Measurements from ENCODE around the gene POLR2L.

The POLR2L gene

GRCh38 chr11:842370-843002 is at the start of gene POLR2L, which contains the start of gene TSPAN4:
TSS of gene POLR2L (minus strand) at chr11:842529. CDS start at chr11:842508, 21 bp downstream.
TSS of gene TSPAN4 (plus strand) at chr11:842852. CDS start at chr11:850305, 7,453 bp downstream.
- peak; percentile 71 to 73 for DNase-seq (ENCODE audit: low read depth in 2 of 2)

- no peak for DNase-seq (ENCODE audit: low read depth in 2 of 2)
These were observed 48.6 kb upstream of the POLR2L start for GRCh38 chr11:890794-891540.

DNA sequence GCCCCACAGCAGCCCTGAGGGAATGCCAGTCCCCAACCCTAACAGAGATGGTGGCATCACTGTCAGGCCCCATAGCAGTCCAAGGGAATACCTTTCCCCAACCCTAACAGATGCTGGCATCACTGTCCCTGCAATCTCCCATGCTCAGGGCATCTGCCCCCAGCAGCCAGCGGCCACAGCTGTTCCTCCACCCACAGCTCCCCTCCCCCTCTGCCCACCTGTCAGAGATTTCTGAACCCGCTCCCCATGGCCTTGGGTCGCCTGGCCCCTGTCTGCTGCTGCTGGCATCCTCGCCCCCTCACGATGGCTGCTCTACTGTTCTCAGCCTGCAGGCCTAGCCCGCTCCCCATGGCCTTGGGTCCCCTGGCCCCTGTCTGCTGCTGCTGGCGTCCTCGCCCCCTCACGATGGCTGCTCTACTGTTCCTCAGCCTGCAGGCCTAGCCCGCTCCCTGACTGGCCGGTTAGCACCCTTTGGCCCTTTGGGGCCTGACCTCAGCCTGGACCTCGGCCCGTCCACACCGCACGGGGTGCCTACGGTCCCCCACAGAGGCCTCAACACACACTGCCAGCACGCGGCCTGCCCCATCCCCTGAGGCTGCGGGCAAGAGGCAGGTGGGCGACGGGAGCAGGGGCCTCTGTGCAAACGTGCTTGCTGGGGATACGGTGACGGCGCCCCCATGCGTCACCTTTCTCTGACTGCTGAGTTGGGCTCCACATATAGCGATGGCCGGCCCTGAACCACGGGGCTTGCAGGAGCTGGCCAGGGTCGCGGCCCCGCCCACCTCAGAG is 47.6 kb upstream of the POLR2L start:
- DNase-seq (ENCODE audit: low read depth in 2 of 2): no peak

GRCh38 chr11:889257-889656 is 46.9 kb upstream of the POLR2L start:
- no peak for DNase-seq (ENCODE audit: low read depth in 2 of 2)

DNA sequence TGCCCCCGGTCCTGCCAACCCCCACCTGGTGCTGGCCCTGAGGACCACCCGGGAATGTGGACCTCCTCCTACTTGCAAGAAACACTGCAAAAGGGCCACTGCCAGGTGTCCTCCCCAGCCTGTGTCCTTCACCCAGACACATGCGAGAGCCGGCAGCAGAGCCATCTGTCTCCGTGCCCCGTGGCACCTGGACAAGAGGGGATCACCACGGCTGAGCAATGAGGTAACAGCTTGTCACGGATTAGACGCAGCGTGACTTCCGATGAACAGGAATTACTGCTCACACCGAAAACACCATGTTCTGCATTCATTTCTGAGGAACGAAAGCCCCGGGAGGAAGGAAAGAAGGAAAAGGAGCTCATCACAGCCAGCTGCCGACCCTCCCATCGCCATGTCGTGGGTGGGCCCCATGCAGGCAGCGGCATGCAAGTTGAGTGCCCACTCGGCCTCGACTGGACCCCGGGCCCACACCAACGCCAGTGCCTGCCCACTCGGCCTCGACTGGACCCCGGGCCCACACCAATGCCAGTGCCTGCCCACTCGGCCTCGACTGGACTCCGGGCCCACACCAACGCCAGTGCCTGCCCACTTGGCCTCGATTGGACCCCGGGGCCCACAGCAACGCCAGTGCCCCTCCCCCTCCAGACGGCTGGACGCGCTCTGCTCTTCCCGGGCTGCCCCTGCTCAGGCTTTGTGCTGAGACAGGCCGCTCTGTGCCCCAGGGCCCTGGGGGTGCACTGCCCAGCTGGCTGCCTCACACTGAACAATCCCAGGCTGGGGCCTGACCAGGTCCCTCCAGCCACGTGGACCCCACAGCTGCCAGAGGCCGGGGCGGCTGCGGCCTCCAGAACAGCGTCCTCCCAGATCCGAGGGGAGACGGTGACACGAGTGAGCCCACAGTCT is 46.2 kb upstream of the POLR2L start:
- DNase-seq (ENCODE audit: low read depth in 2 of 2): no peak

- no peak for DNase-seq (ENCODE audit: low read depth in 2 of 2)
These were observed 45.3 kb upstream of the POLR2L start for GRCh38 chr11:887589-887988.

GRCh38 chr11:886568-886967 is 44.2 kb upstream of the POLR2L start:
- no peak for DNase-seq (ENCODE audit: low read depth in 2 of 2)

DNA sequence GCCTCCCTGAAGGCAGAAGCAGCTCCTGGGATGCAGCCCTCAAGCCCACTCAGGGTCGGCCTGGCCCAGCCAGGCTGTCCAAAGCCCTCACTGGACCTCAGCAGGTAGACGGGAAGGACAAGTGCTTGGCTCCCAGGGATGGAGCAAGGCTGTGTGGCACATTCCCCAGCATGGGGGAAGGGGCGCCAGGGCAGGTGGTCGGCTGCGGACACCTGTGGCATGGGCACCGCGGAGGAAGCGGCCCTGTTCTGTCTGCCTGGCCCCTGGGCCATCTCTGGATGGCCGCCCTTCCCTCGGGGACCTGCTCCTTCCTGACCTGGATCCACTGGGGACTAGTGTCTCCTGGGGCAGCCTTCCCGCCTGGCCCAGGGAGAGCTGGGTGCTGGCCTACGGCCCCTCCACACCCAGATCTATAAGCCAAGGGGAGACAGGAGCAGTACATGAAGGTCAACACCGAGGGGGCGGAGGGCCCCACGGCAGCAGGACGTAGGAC is 42.3 kb upstream of the POLR2L start:
- DNase-seq (ENCODE audit: low read depth in 2 of 2): no peak

DNA sequence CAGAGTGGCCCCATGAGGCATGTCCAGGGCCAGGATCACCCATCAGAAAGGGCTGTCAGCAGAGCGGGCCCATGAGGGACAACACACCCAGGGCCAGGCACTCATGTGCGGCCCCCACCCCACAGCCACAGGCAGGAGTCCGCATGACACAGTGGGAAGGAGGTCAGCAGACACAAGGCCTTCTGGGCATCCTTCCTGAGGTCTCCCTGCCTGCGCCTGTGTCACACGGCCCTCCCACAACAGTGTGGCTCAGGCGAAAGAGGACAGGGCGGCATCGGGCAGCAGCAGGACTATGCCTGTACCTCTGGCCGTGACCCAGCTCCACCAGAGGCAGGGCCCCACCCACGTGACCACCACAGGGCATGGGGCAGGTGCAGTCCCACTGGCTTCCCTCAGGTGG is 41.2 kb upstream of the POLR2L start:
- DNase-seq (ENCODE audit: low read depth in 2 of 2): no peak

- no peak for DNase-seq (ENCODE audit: low read depth in 2 of 2)
These were observed 40.3 kb upstream of the POLR2L start for GRCh38 chr11:882596-882995.

DNA sequence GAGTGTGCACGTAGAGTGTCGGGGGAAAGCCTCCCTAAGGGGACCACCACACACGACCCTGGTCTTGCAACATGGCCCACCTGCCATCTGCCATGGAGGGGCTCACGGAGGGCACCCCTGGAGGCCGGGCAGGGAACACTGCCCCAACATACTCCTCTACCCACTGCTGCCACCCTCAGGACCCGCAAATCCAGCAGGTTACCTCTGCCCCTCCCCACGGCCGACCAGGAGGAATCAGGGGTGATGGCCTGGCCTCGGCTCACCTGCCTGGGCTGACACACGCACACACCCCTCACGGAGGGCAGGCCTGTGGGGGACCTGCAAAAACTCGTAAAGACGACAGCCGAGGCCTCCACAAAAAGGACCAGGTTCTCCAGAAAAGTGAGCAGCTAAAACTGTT is 38.1 kb upstream of the POLR2L start:
- DNase-seq (ENCODE audit: low read depth in 2 of 2): no peak

- no peak for DNase-seq (ENCODE audit: low read depth in 2 of 2)
These were observed 35.2 kb upstream of the POLR2L start for GRCh38 chr11:877565-877964.

DNA sequence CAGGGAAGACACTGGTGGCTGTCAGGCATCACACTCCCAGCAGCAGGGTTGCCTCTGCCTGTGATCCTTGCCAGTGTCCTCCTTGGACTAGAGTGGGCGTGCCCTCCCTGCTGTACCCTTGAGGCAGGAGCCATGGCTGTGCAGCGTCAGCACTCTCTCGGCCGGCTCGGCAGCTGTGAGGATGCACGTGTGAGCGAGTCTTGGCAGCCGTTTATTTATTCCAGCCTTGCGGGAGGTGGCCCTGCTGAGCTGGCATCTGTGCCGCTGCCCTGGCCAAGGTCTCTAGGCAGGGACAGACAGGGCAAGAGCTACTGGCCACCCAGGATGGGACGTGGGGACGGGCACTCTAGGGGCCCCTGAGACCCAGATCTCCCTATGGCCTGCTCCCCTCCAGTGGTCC is 34.2 kb upstream of the POLR2L start:
- DNase-seq (ENCODE audit: low read depth in 2 of 2): no peak

- DNase-seq (ENCODE audit: low read depth in 2 of 2): no peak
These were observed 33.5 kb upstream of the POLR2L start for GRCh38 chr11:875769-876301.

- no peak for DNase-seq (ENCODE audit: low read depth in 2 of 2)
These were observed 32.9 kb upstream of the POLR2L start for GRCh38 chr11:875203-875602.

DNA sequence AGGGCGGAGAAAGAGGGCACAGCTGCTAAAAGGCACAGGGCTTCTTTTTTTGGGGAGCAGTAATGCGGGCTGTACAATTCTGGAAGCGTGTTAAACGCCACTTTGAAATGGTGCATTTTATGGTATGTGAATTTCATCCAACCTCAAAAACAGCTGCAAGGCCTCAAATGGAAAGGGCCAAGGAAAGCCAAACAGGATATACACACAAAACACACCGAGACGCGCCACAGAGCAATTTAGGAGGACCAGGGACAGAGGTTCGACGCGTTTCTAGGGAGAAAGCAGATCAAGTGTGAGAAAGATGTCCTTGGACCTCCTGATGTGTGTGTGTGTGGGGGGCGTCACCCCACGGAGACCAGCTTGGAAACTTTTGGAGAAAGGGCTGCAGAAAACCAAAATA is 31.4 kb upstream of the POLR2L start:
- no peak for DNase-seq (ENCODE audit: low read depth in 2 of 2)

DNA sequence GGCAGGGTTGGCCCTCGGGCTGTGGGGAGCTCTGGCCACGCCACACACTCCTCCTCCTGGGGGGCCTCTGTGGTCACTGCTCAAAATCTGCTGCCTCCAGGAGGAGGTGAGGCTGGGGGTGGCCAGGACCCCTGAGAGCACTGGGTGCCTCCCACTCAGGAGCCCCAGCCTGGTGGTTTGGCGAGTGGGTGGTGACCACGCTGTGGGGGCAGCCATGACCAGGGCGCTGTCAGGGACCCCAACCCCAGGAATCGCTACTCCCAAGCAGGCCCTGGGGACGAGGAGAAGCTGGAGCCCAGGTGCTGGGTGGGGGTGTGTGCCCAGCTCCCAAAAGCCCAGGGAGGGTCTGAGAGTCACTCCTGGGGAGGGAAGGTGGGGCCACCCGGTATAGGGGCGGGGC is 30.5 kb upstream of the POLR2L start:
- no peak for DNase-seq (ENCODE audit: low read depth in 2 of 2)

DNA sequence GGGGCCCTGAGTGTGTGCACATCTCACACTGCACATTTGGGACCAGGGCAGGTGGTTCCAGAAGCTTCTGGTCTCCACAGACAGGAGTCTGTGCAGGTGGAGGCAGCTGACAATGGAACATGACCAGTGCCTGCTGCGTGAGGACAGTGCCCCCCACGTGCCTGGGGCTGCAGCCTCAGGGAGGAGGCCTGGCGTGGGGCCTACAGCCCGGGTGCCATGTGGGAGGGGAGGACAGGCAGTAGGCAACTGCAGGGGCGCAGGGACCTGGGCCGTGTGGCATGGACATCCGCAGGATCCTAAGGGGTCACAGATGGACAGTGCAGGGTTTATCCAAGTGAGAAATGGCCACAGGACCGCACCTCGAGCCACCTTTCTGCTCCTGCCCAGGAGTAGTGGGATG is 29.1 kb upstream of the POLR2L start:
- no peak for DNase-seq (ENCODE audit: low read depth in 2 of 2)

- no peak for DNase-seq (ENCODE audit: low read depth in 2 of 2)
These were observed 28.1 kb upstream of the POLR2L start for GRCh38 chr11:870418-870817.

GRCh38 chr11:870127-870413 is 27.7 kb upstream of the POLR2L start:
- DNase-seq (ENCODE audit: low read depth in 2 of 2): no peak

- DNase-seq (ENCODE audit: low read depth in 2 of 2): no peak
These were observed 27.2 kb upstream of the POLR2L start for GRCh38 chr11:869399-870126.

All from stimulated activated CD8-positive, alpha-beta memory T cell treated with anti-CD3 and anti-CD28 coated beads, Interleukin-15, amount 100 ng/mL, for 4 hours (primary cell).